Osteocyte (in vitro differentiated cells): ENCODE data around the gene OR2B3. TPM values are rescaled to one million over a fixed set of nuclear protein-coding genes. Genes with fewer than 3 reads are reported as not detected.

Source experiments
- DNase-seq: peaks from one replicate; pipeline ENCODE4 v3.0.0; 2021; ENCODE audit warnings: mixed read lengths; ENCODE audit not compliant: unreplicated experiment; ENCODE audit errors: extremely low spot score
- H3K27ac Mint-ChIP-seq: one replicate; pipeline ENCODE4 v1.8.0; 2021; ENCODE audit warnings: mild to moderate bottlenecking, mixed read lengths; ENCODE audit not compliant: unreplicated experiment
- H3K27me3 Mint-ChIP-seq: one replicate; pipeline ENCODE4 v1.8.0; 2021; ENCODE audit warnings: mixed read lengths; ENCODE audit not compliant: unreplicated experiment
- H3K36me3 Mint-ChIP-seq: one replicate; pipeline ENCODE4 v1.8.0; 2021; ENCODE audit warnings: mixed read lengths; ENCODE audit not compliant: unreplicated experiment
- H3K4me1 Mint-ChIP-seq: one replicate; pipeline ENCODE4 v1.8.0; 2021; ENCODE audit warnings: mixed read lengths; ENCODE audit not compliant: unreplicated experiment
- H3K4me3 Mint-ChIP-seq: one replicate; pipeline ENCODE4 v1.8.0; 2021; ENCODE audit warnings: mild to moderate bottlenecking, moderate library complexity, mixed read lengths; ENCODE audit not compliant: unreplicated experiment
- H3K9me3 Mint-ChIP-seq: one replicate; pipeline ENCODE4 v1.8.0; 2021; ENCODE audit warnings: mixed read lengths; ENCODE audit not compliant: unreplicated experiment
- total RNA-seq: library from RNA; stranded (reverse); gene quantifications from 2 replicates; pipeline ENCODE4 v1.2.1, GENCODE V29; 2021
- TF ChIP-seq, protein P1 (sequence below): fragments of 200-600 bp; sonication (generic); IDR thresholded peaks from 2 replicates; pipeline ENCODE4 v1.5.0; 2021; ENCODE audit warnings: antibody characterized with exemption, mild to moderate bottlenecking, moderate library complexity

Gene OR2B3
- total RNA-seq, 1 donor from 2014 or later, result not detected

DNA sequence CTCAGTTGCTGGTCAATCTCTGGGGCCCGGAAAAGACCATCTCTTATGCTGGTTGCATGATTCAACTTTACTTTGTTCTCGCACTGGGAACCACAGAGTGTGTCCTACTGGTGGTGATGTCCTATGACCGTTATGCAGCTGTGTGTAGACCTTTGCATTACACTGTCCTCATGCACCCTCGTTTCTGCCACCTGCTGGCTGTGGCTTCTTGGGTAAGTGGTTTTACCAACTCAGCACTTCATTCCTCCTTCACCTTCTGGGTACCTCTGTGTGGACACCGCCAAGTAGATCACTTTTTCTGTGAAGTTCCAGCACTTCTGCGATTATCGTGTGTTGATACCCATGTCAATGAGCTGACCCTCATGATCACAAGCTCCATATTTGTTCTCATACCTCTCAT lies 25.0 kb upstream of the OR2B3 start:
- Mint-ChIP-seq H3K4me1 (no peaks in the 10 kb centered on the region), H3K27ac (no peak overlapping the region), H3K36me3 (no peaks in the 10 kb centered on the region), H3K9me3 (no peaks in the 10 kb centered on the region), H3K4me3 (no peak overlapping the region), H3K27me3 (peaks cover 5% of the 10 kb centered on the region)
- no peak for DNase-seq
- TF ChIP-seq, protein P1, sequence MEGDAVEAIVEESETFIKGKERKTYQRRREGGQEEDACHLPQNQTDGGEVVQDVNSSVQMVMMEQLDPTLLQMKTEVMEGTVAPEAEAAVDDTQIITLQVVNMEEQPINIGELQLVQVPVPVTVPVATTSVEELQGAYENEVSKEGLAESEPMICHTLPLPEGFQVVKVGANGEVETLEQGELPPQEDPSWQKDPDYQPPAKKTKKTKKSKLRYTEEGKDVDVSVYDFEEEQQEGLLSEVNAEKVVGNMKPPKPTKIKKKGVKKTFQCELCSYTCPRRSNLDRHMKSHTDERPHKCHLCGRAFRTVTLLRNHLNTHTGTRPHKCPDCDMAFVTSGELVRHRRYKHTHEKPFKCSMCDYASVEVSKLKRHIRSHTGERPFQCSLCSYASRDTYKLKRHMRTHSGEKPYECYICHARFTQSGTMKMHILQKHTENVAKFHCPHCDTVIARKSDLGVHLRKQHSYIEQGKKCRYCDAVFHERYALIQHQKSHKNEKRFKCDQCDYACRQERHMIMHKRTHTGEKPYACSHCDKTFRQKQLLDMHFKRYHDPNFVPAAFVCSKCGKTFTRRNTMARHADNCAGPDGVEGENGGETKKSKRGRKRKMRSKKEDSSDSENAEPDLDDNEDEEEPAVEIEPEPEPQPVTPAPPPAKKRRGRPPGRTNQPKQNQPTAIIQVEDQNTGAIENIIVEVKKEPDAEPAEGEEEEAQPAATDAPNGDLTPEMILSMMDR, result no peak

DNA sequence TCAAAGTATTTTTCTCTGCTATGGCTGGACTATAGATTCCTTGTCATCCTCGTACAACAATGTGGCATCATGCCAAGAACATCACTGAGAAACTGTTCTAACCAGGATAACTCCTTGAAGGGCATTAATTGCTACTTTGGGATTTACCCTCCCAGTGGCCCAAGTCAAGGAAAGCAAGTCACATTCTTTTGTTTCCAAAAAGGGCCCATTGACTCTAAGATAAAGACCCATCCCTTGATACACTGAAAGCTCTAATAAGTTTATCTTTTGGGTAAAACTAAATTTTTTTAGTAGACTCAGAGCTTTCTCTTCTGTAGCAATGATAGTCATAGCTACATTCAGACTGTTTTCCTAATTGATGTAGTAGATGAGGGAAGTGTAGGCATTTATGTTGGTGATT lies 20.6 kb upstream of the OR2B3 start, which contains the start of gene OR2J3:
Gene OR2J3, plus strand, starts transcription at position 301 of the 400 bp plus-strand sequence. CDS start 3,833 bp downstream, outside the sequence.
- no peak for DNase-seq
- Mint-ChIP-seq H3K36me3 (no peaks in the 10 kb centered on the region), H3K9me3 (no peaks in the 10 kb centered on the region), H3K4me1 (no peaks in the 10 kb centered on the region), H3K27me3 (peaks cover 5% of the 10 kb centered on the region), H3K4me3 (no peak within 1 kb of the TSS), H3K27ac (no peak within 1 kb of the TSS)
- TF ChIP-seq, protein P1, result no peak

DNA sequence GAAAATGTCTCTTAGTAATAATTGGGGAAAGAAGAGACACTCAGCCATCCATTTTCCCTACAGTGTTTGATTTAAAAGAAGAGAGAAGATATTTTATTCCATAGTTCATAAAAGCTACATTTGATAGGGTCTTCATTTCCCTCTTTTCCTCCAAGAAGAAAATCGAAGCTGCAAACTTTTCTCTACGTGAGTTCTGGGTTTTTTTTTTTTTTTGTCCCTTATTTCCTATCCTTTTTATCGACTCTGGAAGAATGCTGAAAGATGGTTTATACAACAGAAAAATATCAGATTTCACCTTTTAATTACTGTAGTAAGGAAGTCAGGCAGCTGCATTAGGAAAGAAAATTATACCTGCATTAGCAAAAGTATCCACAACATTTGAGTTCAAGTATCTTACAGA lies 12.1 kb upstream of the OR2B3 start, which contains the start of gene OR2J1:
Gene OR2J1, plus strand, starts transcription at position 301 of the 400 bp plus-strand sequence. CDS start 1,453 bp downstream, outside the sequence.
- H3K27me3 Mint-ChIP-seq, result peaks cover 8% of the 10 kb centered on the region
- H3K36me3 Mint-ChIP-seq, result no peaks in the 10 kb centered on the region
- no peaks in the 10 kb centered on the region for H3K9me3 Mint-ChIP-seq
- H3K4me3 Mint-ChIP-seq, result no peak within 1 kb of the TSS
- DNase-seq, result no peak
- TF ChIP-seq, protein P1, result no peak
- no peak within 1 kb of the TSS for H3K27ac Mint-ChIP-seq
- no peaks in the 10 kb centered on the region for H3K4me1 Mint-ChIP-seq

DNA sequence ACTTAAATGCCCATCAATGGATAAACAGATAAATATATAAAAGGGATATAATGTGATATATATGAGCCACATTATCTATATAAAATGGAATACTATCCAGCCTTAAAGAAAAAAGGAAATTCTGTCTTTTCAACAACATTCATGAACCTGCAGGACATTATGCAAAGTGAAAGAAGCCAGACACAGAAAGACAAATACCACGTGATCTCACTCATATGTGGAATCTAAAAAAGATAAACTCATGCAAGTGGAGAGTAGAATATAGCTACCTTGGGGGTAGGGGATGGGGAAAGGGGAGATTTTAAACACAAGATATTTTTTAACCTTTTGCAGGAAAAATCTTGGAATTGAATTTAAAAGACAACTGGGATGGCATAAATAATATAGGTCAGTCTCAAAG lies 10.7 kb upstream of the OR2B3 start:
- Mint-ChIP-seq H3K36me3 (no peaks in the 10 kb centered on the region), H3K27ac (no peak overlapping the region), H3K9me3 (no peaks in the 10 kb centered on the region), H3K4me1 (no peaks in the 10 kb centered on the region), H3K4me3 (no peak overlapping the region), H3K27me3 (peaks cover 8% of the 10 kb centered on the region)
- TF ChIP-seq, protein P1, result no peak
- no peak for DNase-seq

DNA sequence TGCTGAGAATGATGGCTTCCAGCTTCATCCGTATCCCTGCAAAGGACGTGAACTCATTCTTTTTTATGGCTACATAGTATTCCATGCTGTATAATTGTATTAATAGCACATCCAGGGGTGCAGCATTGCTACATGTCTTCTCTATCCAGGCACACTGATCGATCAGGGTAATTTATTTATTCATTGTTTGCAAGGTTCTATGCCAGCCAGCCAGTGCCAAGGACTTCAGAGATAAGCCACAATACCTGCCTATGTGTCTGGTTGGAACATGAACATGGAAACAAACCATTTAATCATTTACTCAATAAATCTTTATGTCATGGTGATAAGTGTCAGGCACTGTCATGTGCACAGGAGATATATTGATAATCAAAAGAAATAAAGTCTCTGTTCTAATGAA lies 5.8 kb upstream of the OR2B3 start:
- no peaks in the 10 kb centered on the region for H3K9me3 Mint-ChIP-seq
- no peak for DNase-seq
- no peak overlapping the region for H3K27ac Mint-ChIP-seq
- peaks cover 8% of the 10 kb centered on the region for H3K27me3 Mint-ChIP-seq
- no peak overlapping the region for H3K4me3 Mint-ChIP-seq
- no peaks in the 10 kb centered on the region for H3K36me3 Mint-ChIP-seq
- no peaks in the 10 kb centered on the region for H3K4me1 Mint-ChIP-seq
- TF ChIP-seq, protein P1, result no peak
